GM12878 (cell line): ENCODE measurements around the gene REV3L.

Source experiments
- ASH2L ChIP-seq: fragments of 300-600, 200-600 bp; sonication (generic); IDR thresholded peaks from 2 replicates; pipeline ENCODE4 v1.6.1; 2017; ENCODE audit warnings: low read depth, mild to moderate bottlenecking, borderline replicate concordance
- MTA2 ChIP-seq: fragments of 450-650 bp; IDR thresholded peaks from 2 replicates; pipeline ENCODE4 v1.6.1; 2016; ENCODE audit warnings: low read depth, mild to moderate bottlenecking, moderate library complexity
- POLR2A ChIP-seq: IDR thresholded peaks from 2 replicates; pipeline ENCODE4 v1.6.1; 2011; ENCODE audit warnings: low read depth, mild to moderate bottlenecking, low read length
- RAD51 ChIP-seq: fragments of 450-650 bp; IDR thresholded peaks from 2 replicates; pipeline ENCODE4 v1.6.1; 2016; ENCODE audit warnings: moderate library complexity, mild to moderate bottlenecking, inconsistent platforms
- USF2 ChIP-seq: IDR thresholded peaks from 2 replicates; pipeline ENCODE4 v1.6.1; 2011; ENCODE audit warnings: low read depth, low read length, improper control_type of control experiment, borderline replicate concordance
- TF ChIP-seq, protein P1 (sequence below), 3 experiments: IDR thresholded peaks in 2 of 3; conservative IDR thresholded peaks in 1 of 3; 2 replicates each; pipeline ENCODE4 v1.5.1; 2011; ENCODE audit warnings: low read depth in 3 of 3, low read length in 3 of 3, mild to moderate bottlenecking in 3 of 3, control low read depth in 2 of 3, moderate library complexity in 2 of 3, inconsistent platforms in 1 of 3, mixed read lengths in 1 of 3; ENCODE audit not compliant: control insufficient read depth in 2 of 3, insufficient read depth in 1 of 3; ENCODE audit errors: extremely low read depth in 1 of 3

GRCh38 chr6:111250791-111251354 lies 232.1 kb downstream of the REV3L start:
- TF ChIP-seq, protein P1, sequence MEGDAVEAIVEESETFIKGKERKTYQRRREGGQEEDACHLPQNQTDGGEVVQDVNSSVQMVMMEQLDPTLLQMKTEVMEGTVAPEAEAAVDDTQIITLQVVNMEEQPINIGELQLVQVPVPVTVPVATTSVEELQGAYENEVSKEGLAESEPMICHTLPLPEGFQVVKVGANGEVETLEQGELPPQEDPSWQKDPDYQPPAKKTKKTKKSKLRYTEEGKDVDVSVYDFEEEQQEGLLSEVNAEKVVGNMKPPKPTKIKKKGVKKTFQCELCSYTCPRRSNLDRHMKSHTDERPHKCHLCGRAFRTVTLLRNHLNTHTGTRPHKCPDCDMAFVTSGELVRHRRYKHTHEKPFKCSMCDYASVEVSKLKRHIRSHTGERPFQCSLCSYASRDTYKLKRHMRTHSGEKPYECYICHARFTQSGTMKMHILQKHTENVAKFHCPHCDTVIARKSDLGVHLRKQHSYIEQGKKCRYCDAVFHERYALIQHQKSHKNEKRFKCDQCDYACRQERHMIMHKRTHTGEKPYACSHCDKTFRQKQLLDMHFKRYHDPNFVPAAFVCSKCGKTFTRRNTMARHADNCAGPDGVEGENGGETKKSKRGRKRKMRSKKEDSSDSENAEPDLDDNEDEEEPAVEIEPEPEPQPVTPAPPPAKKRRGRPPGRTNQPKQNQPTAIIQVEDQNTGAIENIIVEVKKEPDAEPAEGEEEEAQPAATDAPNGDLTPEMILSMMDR (IDR thresholded peaks at IDR 0.05 in 2 of 3, conservative IDR thresholded peaks at IDR 0.05 in 1 of 3; ENCODE audit: control insufficient read depth in 2 of 3, extremely low read depth in 1 of 3, insufficient read depth in 1 of 3, low read depth in 3 of 3, low read length in 3 of 3) = no peak
- TF ChIP-seq ASH2L (no peak), MTA2 (no peak), USF2 (no peak), RAD51 (no peak), POLR2A (no peak)
